Memory B cell (primary cell): ENCODE results near the gene SLC10A1.
"Not testable (repeated sequence)": the region's sequence is repeated elsewhere in the genome, so short reads cannot be mapped to it uniquely, and the experiment has no call there.

Experiments used
- ATAC-seq: fragments of 150-1000 bp; cut with Tn5 transposase; 2 replicates; pipeline ENCODE4 v1.10.0; 2021; ENCODE audit warnings: low read depth, mild to moderate bottlenecking, moderate library complexity
- DNase-seq, 2 donors: peaks; one replicate each; pipeline ENCODE4 v3.0.0; 2022; ENCODE audit warnings: low spot score in 2 of 2
- H3K27ac Mint-ChIP-seq: one replicate; pipeline ENCODE4 v1.8.0; 2022; ENCODE audit warnings: mild to moderate bottlenecking, moderate library complexity, mixed read lengths
- H3K27me3 Mint-ChIP-seq: one replicate; pipeline ENCODE4 v1.8.0; 2022; ENCODE audit warnings: mixed read lengths
- H3K36me3 Mint-ChIP-seq: one replicate; pipeline ENCODE4 v1.8.0; 2022; ENCODE audit warnings: mild to moderate bottlenecking, mixed read lengths
- H3K4me1 Mint-ChIP-seq: one replicate; pipeline ENCODE4 v1.8.0; 2022; ENCODE audit warnings: mixed read lengths
- H3K4me3 Mint-ChIP-seq: one replicate; pipeline ENCODE4 v1.8.0; 2022; ENCODE audit warnings: mild to moderate bottlenecking, moderate library complexity, mixed read lengths
- H3K9me3 Mint-ChIP-seq: one replicate; pipeline ENCODE4 v1.8.0; 2022; ENCODE audit warnings: mixed read lengths

Gene SLC10A1

GRCh38 chr14:69818758-69819191, 21.7 kb upstream of the SLC10A1 start:
- Mint-ChIP-seq H3K4me1 (peaks cover 7% of the 10 kb centered on the region), H3K4me3 (peak overlapping the region; percentile 6), H3K27me3 (peaks cover 8% of the 10 kb centered on the region), H3K36me3 (no peaks in the 10 kb centered on the region), H3K27ac (no peak overlapping the region), H3K9me3 (no peaks in the 10 kb centered on the region)
- DNase-seq (peak; percentile 73 to 74), ATAC-seq (peak; percentile 81)

DNA sequence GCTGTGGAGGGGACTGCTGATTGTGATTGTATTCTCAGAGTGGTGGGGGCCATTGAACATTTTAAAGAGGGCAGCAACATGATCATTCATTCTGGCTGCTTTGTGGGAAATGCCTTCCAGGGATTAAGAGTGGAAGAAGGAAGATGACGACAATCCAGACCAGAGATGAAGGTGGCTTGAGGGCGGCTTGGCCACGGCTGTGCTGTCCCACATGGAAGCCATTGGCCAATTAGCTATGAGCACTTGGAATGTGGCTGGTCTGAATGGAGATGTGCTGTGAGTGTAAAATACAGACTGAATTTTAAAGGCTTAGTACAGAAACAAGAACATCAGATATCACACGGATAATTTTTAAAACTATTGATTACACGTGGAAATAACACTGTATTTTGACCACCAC, 19.2 kb upstream of the SLC10A1 start:
- ATAC-seq = no peak
- peaks cover 5% of the 10 kb centered on the region for H3K27me3 Mint-ChIP-seq

GRCh38 chr14:69815556-69815955, 18.5 kb upstream of the SLC10A1 start:
- Mint-ChIP-seq H3K27ac (no peak overlapping the region), H3K4me1 (peaks cover 7% of the 10 kb centered on the region), H3K27me3 (peaks cover 7% of the 10 kb centered on the region), H3K36me3 (no peaks in the 10 kb centered on the region), H3K9me3 (no peaks in the 10 kb centered on the region), H3K4me3 (no peak overlapping the region)
- no peak for ATAC-seq
- no peak for DNase-seq

More for the DNA sequence above, 19.2 kb upstream of the SLC10A1 start:
- no peak for DNase-seq
- Mint-ChIP-seq H3K9me3 (no peaks in the 10 kb centered on the region), H3K4me3 (no peak overlapping the region), H3K27ac (no peak overlapping the region), H3K36me3 (no peaks in the 10 kb centered on the region), H3K4me1 (peaks cover 7% of the 10 kb centered on the region)

DNA sequence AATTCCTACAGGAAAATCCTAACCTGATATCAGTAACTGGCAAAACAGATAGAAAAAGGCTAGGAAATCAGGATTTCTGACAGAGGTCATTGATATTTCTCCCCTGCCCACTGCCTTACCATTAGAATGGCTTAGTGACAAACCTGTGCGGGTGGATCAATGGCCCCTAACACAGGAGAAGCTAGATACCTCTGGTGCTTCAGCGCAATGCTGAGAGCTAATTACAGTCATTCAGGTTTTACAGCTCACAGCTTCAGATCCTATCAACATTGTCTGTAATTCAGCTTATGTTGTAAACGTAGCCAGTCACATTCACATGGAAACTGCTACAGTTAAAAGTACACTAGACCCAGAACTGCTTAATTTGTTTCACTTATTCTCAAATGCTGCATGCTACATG, 17.4 kb upstream of the SLC10A1 start:
- H3K27me3 Mint-ChIP-seq = peaks cover 7% of the 10 kb centered on the region
- no peaks in the 10 kb centered on the region for H3K9me3 Mint-ChIP-seq
- no peak overlapping the region for H3K27ac Mint-ChIP-seq
- peaks cover 7% of the 10 kb centered on the region for H3K4me1 Mint-ChIP-seq
- no peak overlapping the region for H3K4me3 Mint-ChIP-seq
- DNase-seq (no peak), ATAC-seq (no peak)
- H3K36me3 Mint-ChIP-seq = no peaks in the 10 kb centered on the region

DNA sequence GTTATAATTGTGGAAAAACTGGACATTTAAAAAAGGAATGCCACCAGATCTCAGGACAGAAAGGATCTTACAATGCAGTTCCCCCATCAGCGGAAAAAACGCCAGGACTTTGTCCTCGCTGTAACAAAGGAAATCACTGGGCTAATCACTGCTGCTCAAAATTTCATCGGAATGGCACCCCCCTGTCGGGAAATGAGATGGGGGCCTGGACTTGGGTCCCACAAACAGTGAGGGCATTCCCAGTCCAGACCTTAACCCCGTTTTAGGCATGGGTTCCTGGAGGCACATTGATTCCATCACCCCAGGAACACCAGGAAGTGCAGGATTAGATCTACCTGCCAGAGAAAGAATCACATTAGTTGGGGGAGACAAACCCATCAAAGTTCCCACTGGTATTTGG, 16.3 kb upstream of the SLC10A1 start:
- not testable (repeated sequence) for DNase-seq, H3K4me3 Mint-ChIP-seq, H3K36me3 Mint-ChIP-seq, H3K4me1 Mint-ChIP-seq, ATAC-seq, H3K27me3 Mint-ChIP-seq, H3K27ac Mint-ChIP-seq, H3K9me3 Mint-ChIP-seq

DNA sequence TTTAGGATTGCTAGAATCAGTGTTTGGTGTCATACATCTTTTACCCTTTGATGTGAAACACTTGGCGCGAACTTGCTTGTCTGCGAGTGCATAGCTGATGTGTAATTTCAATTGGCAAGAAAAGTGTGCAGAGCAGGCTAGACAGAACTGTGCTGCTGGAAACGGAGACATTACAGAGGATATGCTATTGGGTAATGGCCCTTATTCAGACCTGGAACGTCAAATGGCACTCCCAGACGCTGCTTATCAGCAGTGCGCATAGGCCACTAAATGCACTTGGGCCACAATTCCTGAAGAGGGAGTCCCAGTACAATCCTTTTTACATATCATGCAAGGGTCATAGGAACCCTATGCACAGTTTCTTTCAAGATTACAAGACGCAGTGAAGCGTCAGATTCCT, 15.7 kb upstream of the SLC10A1 start:
- Mint-ChIP-seq H3K36me3 (no peaks in the 10 kb centered on the region), H3K4me1 (no peaks in the 10 kb centered on the region), H3K9me3 (no peaks in the 10 kb centered on the region), H3K4me3 (no peak overlapping the region), H3K27me3 (peaks cover 6% of the 10 kb centered on the region), H3K27ac (no peak overlapping the region)
- ATAC-seq (no peak), DNase-seq (no peak)

- no peaks in the 10 kb centered on the region for H3K9me3 Mint-ChIP-seq
- no peak overlapping the region for H3K27ac Mint-ChIP-seq
- DNase-seq (no peak), ATAC-seq (no peak)
- peaks cover 6% of the 10 kb centered on the region for H3K27me3 Mint-ChIP-seq
- H3K4me3 Mint-ChIP-seq = no peak overlapping the region
- H3K4me1 Mint-ChIP-seq = no peaks in the 10 kb centered on the region
- no peaks in the 10 kb centered on the region for H3K36me3 Mint-ChIP-seq
These were observed 14.8 kb upstream of the SLC10A1 start for GRCh38 chr14:69811868-69812252.

DNA sequence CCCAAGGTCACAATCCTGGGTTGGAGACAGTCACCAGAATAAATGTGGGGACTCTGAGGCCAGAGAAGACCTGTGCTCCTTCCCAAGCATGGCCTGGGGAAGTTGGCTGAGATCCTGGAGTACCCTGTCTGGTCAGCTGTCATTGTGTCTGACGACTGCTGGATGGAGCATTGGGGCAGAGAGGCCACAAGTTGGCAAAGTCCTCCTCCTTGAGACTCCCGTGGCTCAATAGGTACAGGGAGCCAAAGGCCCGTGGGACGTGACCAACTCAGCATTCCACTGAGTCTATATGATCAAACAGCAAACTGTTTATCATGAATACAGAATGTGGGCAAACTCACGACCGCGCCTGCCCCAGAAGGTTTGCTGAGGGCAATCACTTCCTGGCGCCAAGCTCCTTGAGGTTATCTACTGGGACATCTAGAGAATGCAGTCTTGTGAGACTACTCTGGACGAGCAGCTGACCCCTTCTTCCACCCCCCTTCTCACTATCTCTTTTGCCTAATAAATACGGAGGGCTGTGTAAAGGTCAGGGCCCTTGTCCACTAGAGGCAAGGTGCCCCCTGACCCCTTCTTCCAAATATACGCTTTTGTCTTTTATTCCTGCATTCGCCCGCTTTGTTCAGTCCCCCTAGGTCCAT, 14.3 kb upstream of the SLC10A1 start:
- Mint-ChIP-seq H3K36me3 (no peaks in the 10 kb centered on the region), H3K4me1 (no peaks in the 10 kb centered on the region), H3K4me3 (no peak overlapping the region), H3K9me3 (no peaks in the 10 kb centered on the region), H3K27ac (no peak overlapping the region), H3K27me3 (peaks cover 6% of the 10 kb centered on the region)
- no peak for ATAC-seq
- DNase-seq = no peak

DNA sequence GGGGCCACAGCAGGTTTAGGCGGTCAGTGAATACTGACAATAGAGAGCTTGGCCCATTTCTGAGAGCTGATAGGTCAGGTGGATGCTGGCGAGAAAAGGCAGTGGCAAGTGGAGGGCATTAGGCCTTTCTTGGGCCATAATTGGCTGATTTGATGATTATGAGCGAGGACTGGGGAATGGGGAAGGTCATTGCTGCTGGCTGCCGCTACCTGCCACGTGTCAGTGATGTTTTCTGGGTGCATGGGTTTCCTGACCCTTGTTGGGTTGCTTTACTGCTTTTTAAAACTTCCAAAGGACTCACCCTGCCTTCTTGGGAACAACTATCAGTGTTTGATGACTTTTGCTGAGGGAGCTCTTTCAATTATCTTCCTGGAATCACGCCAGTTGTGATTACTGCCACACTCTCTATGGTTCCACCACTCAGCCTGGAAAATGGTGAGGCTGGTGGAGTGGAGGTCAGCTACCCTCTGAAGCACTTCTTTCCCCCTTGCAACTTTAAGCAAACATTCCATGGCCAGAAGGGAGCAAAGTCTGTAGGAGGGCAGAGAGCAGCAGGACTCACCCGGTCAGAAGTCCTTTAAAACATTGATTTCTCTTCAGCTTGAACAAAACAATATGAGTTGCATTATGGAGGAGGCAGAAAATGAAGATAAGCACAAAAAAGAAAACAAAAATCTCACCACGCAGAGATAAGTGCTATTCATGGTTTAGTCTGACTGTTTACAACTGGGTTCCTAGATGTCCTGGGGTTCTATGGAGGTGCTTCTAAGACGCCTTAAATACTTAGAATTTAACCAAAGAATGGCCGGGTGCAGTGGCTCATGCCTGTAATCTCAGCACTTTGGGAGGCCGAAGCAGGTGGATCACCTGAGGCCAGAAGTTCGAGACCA, 12.1 kb upstream of the SLC10A1 start:
- Mint-ChIP-seq H3K9me3 (no peaks in the 10 kb centered on the region), H3K4me3 (no peak overlapping the region), H3K36me3 (no peaks in the 10 kb centered on the region), H3K4me1 (no peaks in the 10 kb centered on the region), H3K27me3 (peaks cover 8% of the 10 kb centered on the region), H3K27ac (no peak overlapping the region)
- ATAC-seq (no peak), DNase-seq (no peak)

DNA sequence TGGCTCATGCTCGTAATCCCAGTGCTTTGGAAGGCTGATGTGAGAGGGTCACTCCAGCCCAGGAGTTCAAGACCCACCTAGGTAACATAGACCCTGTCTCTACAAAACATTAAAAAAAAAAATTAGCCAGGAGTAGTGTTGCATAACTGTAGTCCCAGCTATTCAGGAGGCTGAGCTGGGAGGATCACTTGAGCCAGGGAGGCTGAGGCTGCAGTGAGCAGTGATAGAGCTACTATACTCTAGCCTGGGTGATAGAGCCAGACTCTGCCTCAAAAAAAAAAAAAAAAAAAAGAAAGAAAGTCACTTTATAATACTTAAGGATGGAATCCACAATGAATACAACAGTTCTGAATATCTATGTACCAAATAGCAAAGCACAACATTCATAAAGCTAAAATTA, 10.2 kb upstream of the SLC10A1 start:
- ATAC-seq (no peak), DNase-seq (no peak)
- Mint-ChIP-seq H3K36me3 (no peaks in the 10 kb centered on the region), H3K27me3 (peaks cover 10% of the 10 kb centered on the region), H3K27ac (no peak overlapping the region), H3K4me1 (no peaks in the 10 kb centered on the region), H3K9me3 (no peaks in the 10 kb centered on the region), H3K4me3 (no peak overlapping the region)

- Mint-ChIP-seq H3K9me3 (peaks cover 3% of the 10 kb centered on the region), H3K4me1 (no peaks in the 10 kb centered on the region), H3K27me3 (peaks cover 10% of the 10 kb centered on the region), H3K36me3 (peaks cover 5% of the 10 kb centered on the region), H3K27ac (no peak overlapping the region), H3K4me3 (no peak overlapping the region)
- DNase-seq (no peak), ATAC-seq (no peak)
These were observed 7.9 kb upstream of the SLC10A1 start for GRCh38 chr14:69804902-69805301.

DNA sequence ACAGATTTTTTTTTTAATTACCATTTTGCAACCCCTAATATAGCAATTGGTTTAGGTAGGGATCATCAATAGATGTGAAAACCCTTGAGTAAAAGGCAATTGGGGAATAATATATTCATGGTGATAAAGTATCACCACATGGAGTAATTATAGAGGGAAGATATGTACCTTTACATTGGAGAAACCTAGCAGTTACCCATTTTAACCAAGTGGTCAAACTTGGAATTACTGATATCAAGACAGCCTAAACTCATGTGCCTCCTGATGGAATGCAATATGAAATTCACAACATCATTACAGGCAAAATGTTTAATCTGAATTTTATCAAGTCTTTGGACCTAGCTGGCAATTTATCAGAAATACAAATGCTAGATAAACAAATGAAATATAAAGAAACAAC, 6.7 kb upstream of the SLC10A1 start:
- peaks cover 14% of the 10 kb centered on the region for H3K27me3 Mint-ChIP-seq
- no peak overlapping the region for H3K27ac Mint-ChIP-seq
- H3K36me3 Mint-ChIP-seq = peaks cover 5% of the 10 kb centered on the region
- peaks cover 3% of the 10 kb centered on the region for H3K9me3 Mint-ChIP-seq
- DNase-seq (no peak), ATAC-seq (no peak)
- H3K4me3 Mint-ChIP-seq = no peak overlapping the region
- H3K4me1 Mint-ChIP-seq = no peaks in the 10 kb centered on the region

DNA sequence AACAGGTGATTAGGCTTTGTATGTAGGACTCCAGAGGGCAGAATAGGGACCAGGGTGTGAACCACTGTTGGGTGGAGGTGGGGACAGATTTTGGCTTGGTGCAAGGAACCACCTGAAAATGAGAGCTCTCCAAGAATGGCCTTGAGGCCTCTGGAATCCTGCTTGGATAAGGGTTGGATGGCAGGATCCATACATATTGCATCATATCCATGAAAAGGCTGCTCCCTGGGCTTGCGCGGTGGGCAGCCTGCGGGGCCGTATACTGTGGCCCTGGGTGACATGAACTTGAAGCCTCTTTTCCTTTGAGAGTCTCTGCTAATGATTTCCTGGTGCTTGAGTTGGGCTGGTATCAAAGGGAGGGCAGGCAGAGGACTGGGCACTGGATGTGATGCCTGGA, 1.3 kb upstream of the SLC10A1 start:
- H3K4me3 Mint-ChIP-seq = no peak overlapping the region
- peaks cover 13% of the 10 kb centered on the region for H3K27me3 Mint-ChIP-seq
- no peak overlapping the region for H3K27ac Mint-ChIP-seq

DNA sequence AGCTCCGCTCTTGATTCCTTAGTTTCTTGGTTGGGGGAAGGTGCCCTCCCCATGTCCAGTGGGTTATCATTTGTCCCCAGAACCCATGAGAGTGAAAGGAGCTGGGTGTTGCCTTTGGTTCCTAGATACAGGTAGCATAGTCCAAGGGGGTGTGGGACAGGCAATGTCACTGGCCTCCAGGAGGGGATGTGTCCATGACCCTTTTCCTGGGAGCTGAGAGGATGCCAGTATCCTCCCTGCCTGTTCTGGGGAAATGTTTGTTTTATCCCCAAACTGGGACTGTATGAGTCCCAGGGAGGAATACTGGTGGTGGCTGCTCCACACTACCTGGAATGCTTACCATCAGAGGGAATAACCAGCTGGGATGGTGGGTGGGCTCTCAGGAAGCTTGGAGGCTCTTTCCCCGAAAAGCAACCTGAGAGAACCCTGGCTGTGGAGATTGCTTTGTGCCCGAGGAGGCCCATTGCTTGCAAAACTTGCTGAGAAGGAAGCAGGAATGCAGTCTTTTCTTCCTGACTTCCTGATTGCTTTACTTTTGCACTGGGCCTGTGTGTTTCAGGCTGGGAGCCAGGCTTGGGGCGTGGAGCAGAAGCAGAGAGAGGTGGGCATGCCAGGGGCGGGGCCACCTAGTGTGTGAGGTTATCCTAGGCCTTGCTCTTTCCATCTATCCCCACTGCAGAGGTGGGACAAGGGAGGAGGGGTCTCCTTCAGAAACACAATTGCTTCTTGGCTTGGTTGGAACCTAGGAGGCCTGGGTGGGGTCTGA, 715 bp upstream of the SLC10A1 start:
- H3K9me3 Mint-ChIP-seq = peaks cover 3% of the 10 kb centered on the region
- H3K36me3 Mint-ChIP-seq = peaks cover 8% of the 10 kb centered on the region
- DNase-seq (no peak), ATAC-seq (no peak)
- no peak overlapping the region for H3K4me3 Mint-ChIP-seq
- H3K27ac Mint-ChIP-seq = no peak overlapping the region
- H3K4me1 Mint-ChIP-seq = no peaks in the 10 kb centered on the region
- H3K27me3 Mint-ChIP-seq = peaks cover 11% of the 10 kb centered on the region

More for the DNA sequence above, 1.3 kb upstream of the SLC10A1 start:
- peaks cover 8% of the 10 kb centered on the region for H3K36me3 Mint-ChIP-seq
- H3K9me3 Mint-ChIP-seq = peaks cover 3% of the 10 kb centered on the region
- no peak for DNase-seq
- ATAC-seq = no peak
- H3K4me1 Mint-ChIP-seq = no peaks in the 10 kb centered on the region
